Activated CD4-positive, alpha-beta T cell treated with anti-CD3 and anti-CD28 coated beads for 48 hours (primary cell): ENCODE data around the gene TTC39C.
"Not testable (repeated sequence)": the region's sequence is repeated elsewhere in the genome, so short reads cannot be mapped to it uniquely, and the experiment has no call there.

Experiments
- DNase-seq: peaks from one replicate; pipeline ENCODE4 v3.0.0-alpha.2; 2020

Gene TTC39C

GRCh38 chr18:24055009-24055804, 40.7 kb downstream of the TTC39C start:
- peak; percentile 14 for DNase-seq

GRCh38 chr18:24055878-24056277, 41.3 kb downstream of the TTC39C start:
- DNase-seq: no peak

- no peak for DNase-seq
These were observed 42.0 kb downstream of the TTC39C start for GRCh38 chr18:24056506-24056905.

- no peak for DNase-seq
These were observed 43.2 kb downstream of the TTC39C start for GRCh38 chr18:24057804-24058203.

- not testable (repeated sequence) for DNase-seq
These were observed 44.8 kb downstream of the TTC39C start for GRCh38 chr18:24059385-24059784.

- DNase-seq: no peak
These were observed 46.1 kb downstream of the TTC39C start for GRCh38 chr18:24060644-24061043.

- peak; percentile 15 for DNase-seq
These were observed 48.7 kb downstream of the TTC39C start for GRCh38 chr18:24063121-24063731.

GRCh38 chr18:24064391-24065100, 50.0 kb downstream of the TTC39C start:
- no peak for DNase-seq

DNA sequence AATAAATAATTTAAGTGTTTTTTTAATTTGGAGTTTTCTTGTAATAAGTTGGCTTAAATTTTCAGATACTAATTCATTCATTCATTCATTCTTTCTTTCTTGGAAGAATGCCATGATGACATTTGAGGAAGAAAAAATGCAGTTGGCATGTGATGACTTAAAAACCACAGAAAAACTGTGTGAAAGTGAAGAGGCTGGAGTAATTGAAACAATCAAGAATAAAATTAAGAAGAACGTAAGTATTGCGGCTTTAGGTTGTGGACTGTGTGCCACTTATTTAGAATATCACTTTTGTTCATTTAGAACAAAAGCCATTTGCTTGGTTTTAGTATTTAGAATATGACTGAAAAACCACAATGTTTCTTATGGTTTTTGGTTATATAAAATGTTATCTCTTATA, 51.4 kb downstream of the TTC39C start:
- no peak for DNase-seq

GRCh38 chr18:24068945-24069693, 54.6 kb downstream of the TTC39C start:
- no peak for DNase-seq

- DNase-seq: no peak
These were observed 56.5 kb downstream of the TTC39C start for GRCh38 chr18:24071029-24071428.

DNA sequence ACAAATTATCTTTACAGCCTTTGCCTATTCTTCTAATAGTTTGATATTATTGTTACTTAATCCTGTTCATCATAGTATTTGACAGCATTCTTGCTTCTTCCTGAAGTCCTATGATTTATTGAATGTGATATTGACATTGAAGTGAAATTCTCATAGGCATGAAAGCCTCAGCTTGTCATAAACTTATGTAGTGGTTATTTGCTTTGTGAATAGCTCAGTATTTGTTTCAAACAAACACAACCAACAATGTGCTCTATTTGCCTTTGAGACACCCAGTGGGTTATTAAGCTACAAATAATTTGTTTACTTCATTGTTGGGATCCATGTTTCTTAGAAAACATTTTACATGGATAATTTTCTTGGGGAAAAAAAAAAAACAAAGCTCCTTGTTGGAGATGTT, 57.2 kb downstream of the TTC39C start:
- no peak for DNase-seq

DNA sequence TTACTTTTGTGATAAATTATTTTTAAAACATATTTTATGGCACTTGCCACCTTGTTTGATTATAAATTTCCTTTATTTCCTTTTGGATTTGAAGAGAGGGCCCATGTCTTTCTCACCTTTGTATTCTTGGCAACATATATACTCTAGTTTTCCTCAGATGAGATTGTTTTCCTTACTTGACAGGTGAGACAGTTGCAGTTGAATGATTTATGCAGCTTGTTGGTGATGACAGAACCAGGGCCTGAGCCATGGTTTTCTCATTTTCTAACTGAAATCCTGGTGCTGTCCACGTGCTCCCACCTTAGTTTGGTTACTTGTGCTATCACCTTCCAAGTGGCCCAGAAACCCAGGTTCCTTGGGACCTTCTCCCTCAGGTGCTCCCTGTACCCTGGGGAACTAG, 58.2 kb downstream of the TTC39C start:
- no peak for DNase-seq

- DNase-seq: no peak
These were observed 59.2 kb downstream of the TTC39C start for GRCh38 chr18:24073791-24074190.

- not testable (repeated sequence) for DNase-seq
These were observed 60.2 kb downstream of the TTC39C start for GRCh38 chr18:24074757-24075156.

DNA sequence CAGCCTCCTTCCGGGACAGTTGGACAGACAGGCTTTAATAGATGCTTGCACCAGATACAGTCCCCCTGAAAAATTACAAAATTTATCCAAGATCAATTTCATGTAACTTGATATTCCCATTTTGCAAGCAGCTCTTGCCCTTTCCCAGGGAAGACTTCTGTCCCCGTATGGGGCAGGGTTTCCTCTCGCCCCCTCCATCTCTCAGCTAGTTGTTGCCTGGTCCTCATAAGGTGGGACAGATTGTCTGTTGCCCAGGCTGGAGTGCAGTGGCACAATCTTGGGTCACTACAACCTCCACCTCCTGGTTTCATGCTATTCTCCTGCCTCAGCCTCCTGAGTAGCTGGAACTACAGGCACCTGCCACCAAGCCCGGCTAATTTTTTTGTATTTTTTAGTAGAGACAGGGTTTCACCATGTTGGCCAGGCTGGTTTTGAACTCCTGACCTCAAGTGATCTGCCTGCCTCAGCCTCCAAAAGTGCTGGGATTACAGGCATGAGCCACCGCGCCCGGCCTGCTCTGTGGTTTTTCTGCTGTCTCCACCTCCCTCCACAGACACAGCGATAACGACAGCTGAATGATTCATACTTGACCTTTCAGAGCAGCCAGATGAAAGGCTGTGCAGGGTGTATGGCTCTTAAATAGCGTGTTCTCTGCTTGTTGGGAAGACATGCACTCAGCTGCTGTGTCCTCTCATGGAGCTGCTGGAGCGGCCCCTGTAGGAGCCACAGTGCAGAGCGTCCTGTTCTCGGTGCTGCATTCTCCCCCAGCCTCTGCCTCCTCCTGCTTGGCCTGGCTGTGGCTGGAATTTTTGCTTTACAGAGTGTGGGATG, 61.4 kb downstream of the TTC39C start:
- DNase-seq: peak; percentile 89

DNA sequence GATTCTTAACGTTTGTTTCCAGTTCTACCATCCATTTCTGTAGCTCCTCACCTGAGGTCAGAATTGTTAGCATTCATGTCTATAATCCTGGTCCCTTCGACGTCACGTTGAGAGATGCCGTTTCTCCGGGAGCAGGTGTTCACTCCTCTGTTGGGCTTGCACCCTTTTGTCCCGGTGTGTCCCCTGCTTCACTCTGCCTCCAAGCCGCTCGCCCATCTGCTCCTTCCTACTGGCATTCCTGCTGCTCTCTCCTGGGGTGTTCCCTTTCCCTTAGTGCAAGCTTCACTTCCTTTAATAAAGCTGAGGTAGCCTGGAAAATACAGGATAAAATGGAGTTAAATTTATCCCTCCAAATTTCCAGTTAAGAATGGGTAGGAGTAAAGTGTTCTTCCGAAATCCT, 62.4 kb downstream of the TTC39C start:
- no peak for DNase-seq

GRCh38 chr18:24078391-24078790, 63.8 kb downstream of the TTC39C start:
- DNase-seq: no peak

DNA sequence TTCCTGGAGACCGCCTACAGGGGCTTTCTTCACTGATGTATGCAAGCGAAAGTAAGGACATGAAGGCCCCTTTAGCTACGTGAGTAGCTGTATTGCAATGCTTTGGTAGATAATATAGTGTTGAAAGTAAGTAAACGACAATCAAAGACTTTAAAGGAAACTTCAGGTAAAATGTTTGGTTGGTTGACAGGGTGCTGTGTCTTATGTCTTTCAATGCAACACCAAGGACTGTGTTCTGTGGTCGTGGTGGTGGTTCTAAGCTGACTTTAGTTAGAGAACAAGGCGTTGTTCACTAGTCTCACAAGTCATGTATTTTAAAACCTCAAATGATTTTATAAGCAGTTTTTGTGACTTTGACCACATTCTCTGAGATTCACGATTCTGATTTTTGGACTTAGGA, 66.3 kb downstream of the TTC39C start:
- DNase-seq: peak; percentile 15

DNA sequence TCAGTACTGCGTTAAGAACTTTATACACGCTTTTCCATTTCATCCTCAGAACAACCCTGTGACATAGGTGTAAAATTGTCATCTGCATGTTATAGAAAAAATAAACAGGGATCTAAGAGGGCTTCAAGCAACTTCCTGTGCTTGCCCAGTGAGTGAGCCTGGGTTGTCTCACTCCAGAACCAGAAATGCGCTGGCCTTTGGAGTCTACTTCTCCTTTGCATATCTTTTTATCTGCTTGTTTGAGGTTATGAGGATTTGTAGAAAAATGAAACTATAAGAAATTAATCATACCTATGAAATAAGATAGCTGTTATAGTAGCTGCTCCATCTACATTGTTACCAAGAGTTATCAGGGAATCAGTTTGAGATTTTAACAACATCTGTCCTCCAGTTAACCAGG, 69.0 kb downstream of the TTC39C start:
- DNase-seq: no peak

GRCh38 chr18:24086082-24086481, 71.5 kb downstream of the TTC39C start:
- no peak for DNase-seq

DNA sequence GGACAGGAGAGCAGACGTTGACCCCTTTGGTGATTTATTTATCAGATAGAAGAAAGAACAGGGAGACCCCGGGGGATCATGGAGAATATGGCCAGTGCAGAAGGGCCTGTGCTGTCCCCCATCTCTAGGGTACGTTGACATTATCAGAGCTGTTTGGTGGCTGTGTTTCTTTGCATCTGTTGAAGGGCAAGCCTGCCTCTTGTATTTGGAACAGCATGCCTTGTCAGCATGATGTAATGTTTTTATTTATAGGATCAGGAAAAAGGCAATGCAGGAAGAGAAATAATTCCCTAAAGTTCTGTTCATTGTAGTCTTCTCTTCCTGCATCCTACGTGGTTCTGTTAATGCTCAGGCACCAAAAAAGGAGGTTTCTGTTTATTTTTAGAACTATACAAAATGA, 74.5 kb downstream of the TTC39C start:
- no peak for DNase-seq
